SW 1271 (cell line): ENCODE measurements around the gene AKR1C4.
"Not testable (repeated sequence)": the region's sequence is repeated elsewhere in the genome, so short reads cannot be mapped to it uniquely, and the experiment has no call there.

ENCODE experiments used
- DNase-seq, 2 experiments: peaks; one replicate each; lab custom pipeline; 2025; lab: John Stamatoyannopoulos, UW

The AKR1C4 gene

DNA sequence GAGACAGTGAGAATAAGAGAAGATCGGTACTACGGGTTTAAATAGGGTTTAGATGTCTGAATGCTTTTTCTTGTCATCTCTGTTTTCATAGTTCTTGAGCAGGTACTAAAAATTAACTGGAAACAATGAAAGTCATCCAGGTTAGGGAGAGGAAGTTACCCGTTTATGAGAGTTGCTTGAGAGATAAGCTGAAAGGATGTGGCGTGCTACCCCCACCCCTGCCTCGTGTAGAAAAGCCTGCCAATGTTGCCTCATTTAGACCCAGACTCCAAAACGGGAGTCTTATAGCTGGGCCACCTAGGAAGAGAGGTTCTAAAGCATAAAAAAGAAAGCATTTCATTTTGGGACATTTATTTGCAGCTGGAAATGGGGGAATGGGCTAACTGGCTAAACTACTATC, 10.2 kb downstream of the AKR1C4 start:
- DNase-seq = no peak

DNA sequence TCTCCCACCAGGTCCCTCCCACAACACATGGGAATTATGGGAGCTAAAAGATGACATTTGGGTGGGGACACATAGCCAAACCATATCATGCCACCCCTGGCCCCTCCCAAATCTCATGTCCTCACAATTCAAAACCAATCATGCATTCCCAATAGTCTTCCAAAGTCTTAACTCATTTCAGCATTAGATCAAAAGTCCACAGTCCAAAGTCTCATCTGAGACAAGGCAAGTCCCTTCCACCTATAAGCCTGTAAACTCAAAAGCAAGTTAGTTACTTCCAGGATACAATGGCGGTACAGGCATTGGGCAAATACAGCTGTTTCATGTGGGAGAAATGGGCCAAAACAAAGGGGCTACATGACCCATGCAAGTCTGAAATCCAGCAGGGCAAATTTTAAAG, 13.1 kb downstream of the AKR1C4 start:
- DNase-seq = not testable (repeated sequence)

DNA sequence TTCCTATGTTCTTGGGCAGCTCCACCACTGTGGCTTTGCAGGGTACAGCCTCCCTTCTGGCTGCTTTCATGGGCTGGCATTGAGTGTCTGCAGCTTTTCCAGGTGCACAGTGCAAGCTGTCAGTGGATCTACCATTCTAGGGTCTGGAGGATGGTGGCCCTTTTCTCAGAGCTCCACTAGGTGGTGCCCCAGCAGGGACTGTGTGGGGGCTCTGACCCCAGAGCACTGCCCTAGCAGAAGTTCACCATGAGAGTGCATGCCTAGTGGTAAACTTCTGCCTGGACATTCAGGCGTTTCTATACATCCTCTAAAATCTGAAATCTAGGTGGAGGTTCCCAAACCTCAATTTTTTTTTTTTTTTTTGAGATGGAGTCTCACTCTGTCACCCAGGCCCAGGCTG, 13.6 kb downstream of the AKR1C4 start:
- DNase-seq = not testable (repeated sequence)

DNA sequence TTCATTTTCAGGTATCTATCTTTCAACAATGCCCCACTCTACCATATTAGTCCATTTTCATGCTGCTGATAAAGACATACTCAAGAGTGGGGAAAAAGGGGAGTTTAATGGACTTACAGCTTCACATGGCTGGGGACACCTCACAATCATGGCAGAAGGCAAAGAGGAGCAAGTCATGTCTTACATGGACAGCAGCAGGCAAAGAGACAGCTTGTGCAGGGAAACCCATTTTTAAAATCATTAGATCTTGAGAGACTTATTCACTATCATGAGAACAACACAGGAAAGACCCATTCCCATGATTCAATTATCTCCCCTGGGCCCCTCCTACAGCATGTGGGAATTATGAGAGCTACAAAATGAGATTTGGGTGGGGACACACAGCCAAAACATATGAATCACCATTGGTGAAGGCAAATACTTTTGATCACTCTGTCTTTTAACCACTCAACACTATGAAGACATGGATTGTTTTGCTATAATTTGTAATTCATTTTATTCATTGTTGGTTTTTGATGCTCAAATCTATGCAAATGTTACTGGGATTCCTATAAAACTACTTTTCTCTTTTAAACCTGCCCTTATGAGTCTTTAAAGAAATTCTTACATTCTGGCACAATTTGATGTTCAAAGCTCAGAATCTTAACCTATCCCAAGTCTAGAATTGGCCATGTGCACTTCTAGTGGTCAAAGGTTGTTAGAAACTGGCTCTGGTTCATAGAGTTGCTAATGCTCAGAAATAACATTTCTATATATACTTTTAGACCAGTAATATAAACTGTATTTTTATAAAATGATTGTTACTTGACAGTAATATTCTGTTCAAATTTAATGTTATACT, 15.3 kb downstream of the AKR1C4 start:
- no peak for DNase-seq

DNA sequence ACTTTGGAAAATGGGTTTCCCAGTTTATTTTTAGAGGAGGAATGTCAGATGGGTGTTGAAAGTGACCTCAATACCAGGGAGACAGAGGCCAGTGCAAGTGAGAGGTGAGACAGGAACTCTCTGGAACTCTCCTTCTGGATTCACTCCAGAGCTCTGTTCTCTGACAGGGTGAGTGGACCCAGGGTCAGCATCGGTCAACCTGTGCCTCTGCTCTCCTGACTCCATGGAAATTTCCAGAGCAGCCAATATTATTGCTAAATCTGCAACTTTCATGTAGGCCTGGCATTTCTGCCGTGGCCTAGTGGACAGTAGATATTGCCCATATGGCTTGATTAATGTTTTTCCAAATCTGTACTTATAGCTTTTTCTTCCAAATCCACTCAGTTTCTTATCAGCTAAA, 20.2 kb downstream of the AKR1C4 start:
- no peak for DNase-seq

DNA sequence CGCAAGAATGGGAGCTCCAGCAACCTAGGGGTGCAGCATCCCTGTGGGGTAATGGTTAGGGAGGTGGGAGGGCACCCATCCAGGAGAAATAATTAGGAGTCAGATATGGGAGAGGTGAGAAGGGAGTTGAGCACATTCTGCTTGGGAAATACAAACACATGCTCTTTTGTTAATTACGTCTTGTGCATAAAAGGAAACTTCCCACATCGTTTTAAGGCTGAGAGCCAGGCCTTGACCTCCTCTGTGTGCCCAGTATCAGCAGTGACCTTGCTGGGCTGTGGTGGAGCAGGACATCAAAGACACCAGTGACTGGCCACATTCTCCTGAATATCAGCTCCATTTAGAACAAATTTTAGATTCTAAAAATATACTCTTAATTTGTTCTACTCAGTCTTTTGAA, 22.6 kb downstream of the AKR1C4 start:
- no peak for DNase-seq

DNA sequence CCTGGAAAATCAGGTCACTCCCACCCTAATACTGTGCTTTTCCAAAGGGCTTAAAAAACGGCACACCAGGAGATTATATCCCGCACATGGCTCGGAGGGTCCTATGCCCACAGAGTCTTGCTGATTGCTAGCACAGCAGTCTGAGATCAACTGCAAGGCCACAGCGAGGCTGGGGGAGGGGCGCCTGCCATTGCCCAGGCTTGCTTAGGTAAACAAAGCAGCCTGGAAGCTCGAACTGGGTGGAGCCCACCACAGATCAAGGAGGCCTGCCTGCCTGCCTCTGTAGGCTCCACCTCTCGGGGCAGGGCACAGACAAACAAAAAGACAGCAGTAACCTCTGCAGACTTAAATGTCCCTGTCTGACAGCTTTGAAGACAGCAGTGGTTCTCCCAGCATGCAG, 26.3 kb downstream of the AKR1C4 start:
- DNase-seq = not testable (repeated sequence)

DNA sequence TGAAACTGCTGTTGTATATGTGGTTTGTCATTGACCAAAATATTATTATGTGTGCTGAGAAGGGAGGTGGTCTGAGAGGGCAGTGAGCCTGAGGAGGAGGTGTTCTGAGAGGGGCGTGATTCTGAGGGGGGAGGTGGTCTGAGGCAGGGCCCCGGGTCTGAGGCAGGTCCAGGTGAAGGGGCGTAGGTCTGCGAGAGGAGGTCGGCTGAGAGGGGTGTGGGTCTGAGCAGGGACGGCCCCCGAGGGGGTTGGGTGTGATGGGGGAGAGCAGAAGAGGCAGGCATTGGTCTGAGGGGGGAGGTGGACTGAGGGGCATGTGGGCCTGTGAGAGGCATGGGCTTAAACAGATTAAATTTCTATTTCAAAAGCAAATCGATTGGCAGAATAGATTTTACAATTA, 32.4 kb downstream of the AKR1C4 start:
- DNase-seq = no peak

DNA sequence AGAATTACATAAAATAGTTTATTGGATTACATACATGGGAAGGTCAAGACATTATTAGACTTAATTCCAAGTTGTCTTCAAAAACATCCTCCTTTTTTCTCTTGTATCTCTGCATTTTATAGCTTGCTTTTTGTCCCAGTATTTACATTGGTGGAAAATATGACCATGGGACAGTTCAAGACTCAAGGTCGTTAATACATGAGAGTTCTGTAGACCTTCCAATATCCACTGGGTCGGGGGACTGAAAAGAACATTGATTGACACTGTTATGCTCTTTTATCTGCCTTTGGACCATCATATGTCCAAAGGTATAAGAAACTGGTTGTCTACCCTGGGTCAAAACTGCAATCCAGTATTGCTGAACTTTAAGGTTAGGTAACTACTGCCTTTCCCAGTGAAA, 36.7 kb downstream of the AKR1C4 start:
- no peak for DNase-seq

DNA sequence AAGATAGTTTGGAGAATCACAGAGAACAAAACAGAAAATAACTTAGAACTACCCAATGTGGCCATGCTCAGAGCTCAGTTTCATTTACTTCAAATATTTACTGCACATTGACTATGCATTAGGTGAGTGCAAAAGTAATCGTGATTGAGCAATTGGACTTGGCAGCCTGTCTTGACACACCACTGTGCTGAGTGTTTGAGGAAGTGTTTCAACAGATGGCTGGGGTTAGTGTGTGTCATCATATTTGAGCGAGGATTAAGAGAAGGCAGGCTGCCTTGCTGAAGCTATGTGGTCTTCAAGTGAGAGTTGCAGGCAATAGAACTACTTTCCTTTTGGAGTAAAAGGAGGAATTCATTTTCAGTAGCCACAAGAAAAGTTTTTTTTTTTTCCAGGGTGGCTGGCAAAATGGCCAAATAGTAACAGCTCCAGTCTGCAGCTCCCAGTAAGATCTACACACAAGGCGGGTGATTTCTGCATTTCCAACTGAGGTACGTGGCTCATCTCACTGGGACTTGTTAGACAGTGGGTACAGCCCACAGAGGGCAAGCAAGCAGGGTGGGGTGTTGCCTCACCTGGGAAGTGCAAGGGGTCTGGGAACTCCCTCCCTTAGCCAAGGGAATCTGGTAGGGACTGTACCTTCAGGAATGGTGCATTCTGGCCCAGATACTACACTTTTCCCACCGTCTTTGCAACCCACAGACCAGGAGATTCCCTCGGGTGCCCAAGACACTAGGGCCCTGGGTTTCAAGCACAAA, 37.6 kb downstream of the AKR1C4 start:
- DNase-seq = no peak

DNA sequence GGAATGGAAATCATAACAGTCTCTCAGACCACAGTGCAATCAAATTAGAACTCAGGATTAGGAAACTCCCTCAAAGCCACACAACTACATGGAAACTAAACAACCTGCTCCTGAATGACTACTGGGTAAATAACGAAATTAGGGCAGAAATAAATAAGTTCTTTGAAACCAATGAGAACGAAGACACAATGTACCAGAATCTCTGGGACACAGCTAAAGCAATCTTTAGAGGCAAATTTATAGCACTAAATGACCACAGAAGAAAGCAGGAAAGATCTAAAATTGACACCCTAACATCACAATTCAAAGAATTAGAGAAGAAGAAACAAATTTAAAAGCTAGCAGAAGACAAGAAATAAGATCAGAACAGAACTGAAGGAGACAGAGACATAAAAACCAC, 40.9 kb downstream of the AKR1C4 start:
- DNase-seq = not testable (repeated sequence)

DNA sequence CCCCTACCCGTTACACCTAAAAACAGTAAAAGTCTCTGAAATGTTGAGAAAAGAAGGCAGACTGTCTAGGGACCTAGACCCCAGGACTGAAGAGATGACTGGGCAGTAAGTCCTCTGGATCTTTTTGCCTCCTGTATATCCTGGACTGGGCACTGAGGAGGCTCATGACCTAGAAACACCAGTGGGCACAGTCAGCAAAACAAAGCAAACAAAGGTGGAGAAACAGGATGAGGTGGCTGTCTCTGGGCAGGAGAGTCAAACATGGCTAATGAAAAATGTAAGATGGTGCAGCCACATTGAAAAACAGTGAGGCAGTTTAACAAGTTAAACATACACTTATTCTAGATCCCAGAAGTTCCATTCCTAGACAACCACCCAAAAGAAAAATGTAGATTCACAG, 45.9 kb downstream of the AKR1C4 start:
- DNase-seq = no peak

DNA sequence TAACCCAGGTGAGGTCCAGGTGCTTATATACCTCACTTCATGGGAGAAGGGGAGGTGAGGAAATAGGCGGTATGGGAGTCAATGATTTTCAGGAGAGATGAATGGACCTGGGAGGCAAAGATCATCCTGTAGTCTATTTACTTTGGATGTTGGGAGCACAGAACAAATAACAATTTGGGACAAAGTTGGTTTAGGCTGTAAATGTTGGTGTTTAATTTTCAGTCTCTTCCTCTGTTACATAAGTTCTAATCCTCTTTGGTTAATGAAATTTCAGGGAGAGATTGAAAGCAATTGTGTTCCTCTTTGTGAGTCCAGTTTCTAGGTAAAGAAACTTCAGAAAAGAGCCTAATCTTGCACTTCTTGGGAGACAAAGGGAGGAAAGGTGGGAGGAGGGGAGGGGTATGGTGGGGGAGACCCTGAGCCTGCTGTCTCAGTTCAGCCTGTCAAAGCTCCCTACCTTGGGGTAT, 46.9 kb downstream of the AKR1C4 start:
- no peak for DNase-seq

DNA sequence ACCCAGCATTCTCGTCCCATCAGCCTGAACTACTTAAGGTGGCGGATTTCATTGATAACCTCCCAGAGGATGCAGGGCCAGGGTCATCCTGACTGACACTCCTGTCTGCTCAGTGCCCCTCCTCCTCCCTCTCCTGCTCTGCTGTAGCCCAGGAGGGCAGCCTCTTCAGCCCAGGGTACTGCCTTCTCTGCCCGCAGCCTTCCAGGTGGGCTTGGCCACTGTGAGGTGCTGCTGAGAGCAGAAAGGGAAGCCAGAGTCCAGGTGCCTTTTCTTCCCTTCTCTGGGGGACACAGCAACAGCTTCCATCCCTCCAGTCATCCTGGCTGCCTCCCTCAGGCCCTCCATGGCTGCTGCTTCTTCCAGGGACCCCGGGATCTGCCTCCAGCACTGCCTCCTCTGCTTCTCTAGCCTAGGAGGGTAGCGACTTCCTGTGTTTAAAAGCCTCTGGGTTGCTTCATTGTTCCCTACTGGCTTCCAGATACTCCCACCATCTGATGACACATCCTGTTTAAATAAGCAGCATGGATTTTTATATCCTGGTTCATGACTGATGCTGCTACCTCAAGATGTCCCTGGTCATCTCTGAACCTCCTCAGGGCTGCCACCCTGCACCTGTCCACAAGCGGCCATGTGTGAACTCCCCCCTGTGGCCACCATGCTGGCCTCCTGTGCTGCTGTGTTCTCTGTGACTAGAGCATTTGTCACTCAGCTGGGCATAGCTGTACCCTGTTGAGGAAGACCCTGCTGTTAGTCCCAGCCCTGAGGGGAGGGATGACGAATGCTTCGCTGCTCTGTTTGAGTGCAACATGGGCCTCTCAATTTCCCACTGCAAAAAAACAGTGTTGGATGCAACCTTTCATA, 55.8 kb downstream of the AKR1C4 start:
- no peak for DNase-seq

DNA sequence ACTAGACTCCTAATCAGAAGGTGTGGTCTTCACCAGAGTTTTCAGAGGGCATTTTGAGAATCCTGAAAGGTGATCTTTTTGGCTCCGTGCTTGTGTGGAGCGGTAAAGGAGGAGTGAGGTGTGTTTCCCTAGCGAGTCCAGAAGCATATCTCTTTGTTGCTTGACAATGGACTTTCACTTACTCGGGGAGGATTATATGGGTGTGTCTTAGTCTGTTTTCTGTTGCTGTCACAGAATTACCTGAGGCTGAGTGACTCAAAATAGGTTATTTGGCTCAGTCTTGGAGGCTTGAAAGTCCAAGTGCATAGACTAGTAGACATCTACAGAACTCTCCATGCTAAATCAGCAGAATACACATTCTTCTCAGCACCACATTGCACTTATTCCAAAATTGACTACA, 57.9 kb downstream of the AKR1C4 start:
- no peak for DNase-seq

DNA sequence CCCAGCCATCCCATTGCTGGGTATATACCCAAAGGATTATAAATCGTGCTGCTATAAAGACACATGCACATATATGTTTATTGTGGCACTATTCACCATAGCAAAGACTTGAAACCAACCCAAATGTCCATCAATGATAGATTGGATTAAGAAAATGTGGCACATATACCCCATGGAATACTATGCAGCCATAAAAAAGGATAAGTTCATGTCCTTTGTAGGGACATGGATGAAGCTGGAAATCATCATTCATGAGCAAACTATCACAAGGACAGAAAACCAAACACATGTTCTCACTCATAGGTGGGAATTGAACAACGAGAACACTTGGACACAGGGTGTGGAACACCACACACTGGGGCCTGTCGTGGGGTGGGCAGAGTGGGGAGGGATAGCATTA, 61.1 kb downstream of the AKR1C4 start:
- not testable (repeated sequence) for DNase-seq

DNA sequence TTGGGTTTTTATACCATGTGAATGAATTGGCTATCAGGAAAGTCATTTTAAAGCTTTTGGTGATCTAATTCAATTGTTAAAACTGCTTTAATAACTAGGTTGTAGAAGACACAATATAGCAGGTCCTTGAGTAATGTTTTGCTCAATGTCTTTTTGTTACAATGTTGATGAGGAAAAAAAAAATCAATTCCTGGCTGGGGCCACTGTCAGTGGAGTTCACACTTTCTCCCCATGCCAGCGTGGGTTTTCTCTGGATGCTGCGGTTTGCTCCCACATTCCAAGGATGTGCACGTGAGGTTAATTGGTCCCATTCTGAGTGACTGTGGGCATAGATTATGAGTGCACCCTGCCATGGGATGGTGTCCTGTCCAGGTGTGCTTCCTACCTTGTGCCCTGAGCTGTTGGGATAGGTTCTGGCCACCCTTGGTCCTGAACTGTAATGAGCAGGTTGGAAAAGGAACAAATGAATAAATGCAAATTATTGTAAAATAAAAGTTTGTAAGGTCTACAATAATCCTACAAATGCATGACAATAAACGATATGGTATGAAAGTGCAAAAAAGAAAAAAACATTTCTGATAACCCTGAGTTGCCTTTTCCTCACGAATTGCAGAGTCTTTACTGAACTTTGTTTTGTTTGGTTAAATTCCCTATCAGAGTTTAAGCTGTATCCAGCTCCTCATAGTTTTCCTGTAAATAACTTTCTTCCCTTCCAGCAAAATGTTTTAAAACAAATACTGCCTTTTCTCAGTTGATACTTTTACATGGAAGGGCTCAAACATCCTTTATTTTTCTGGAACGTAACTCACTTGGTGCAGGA, 62.7 kb downstream of the AKR1C4 start:
- no peak for DNase-seq

DNA sequence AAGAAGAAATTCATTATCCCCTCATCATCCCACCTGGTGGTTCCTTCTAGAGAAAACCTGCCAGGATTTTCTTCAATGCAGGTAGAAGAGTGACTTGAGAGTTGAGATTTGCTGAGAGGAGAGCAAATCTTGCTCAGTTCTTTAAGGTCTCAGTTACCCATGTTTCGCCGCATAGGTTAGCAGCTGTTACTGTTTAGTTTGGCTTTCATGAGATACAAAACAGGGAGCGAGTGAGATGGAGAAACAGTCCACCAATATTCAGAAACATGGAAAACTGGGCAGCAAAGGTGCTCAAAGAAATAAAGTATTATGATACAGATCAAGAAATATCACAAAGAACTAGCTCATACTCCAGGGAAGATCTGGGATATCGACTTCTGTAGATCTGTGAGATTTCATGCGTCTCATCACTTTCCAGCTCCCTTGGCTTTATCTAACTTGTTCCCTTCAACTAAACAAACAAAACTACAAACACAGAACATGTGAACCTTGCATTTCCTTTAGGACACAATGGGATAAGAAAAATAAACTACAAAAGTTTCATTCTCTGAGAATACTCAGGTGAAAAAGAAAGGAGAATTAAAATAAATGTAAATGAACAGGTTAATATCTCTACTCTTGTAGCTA, 63.4 kb downstream of the AKR1C4 start:
- no peak for DNase-seq

DNA sequence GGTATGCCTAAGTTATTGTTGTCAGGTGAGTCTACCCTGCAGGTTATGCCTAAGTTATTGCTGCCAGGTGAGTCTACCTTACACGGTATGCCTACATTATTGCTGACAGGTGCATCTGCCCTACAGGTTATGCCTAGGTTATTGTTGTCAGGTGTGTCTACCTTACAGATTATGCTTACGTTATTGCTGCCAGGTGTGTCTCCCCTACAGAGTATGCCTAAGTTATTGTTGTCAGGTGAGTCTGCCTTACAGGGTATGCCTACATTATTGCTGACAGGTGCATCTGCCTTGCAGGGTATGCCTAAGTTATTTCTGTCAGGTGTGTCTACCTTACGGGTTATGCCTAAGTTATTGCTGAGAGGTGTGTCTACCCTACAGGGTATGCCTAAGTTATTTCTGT, 64.2 kb downstream of the AKR1C4 start:
- DNase-seq = no peak

DNA sequence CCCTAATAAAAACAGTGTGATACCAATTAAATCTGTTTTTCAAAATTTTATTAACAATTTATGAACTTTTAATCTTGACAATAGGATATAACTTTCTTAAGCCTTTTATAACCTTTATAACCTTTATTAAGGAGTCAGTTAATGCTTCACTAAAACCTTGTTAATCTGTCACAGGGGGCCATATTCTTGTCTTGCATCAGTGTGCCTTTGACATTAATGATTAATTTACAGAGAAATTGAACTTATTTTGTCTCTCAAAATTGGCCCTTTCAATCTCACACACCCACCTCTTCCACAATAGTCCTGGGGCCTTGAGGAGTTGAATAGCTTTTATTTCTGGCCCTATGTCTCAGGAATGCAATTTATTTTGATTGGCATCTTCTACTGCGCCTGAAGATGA, 68.5 kb downstream of the AKR1C4 start:
- DNase-seq = no peak

DNA sequence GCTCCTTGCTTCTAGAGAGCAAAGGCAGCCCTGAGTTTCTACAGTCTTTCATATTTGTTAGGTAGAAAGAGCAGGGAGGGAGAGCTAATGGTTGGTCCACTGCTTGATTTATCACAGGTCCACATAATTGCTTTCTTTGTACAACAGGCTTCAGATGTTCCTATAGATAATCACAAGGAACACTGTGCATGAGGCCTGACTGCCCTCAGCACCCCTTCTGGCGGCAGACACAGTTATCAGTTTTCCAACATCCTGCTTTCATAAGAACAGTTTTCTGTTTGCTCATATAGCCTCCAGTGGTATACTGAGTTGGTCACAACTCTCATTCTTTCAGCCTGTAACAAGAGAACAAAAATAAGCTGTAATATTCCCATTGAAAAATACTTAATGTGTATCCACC, 69.7 kb downstream of the AKR1C4 start:
- DNase-seq = no peak
